ENCODE data around the gene TNFRSF1A.

- TF ChIP-seq CTCF (IDR thresholded peaks at IDR 0.05; ENCODE audit: low read depth, low read length, poor library complexity, severe bottlenecking) (no peak), EZH2phosphoT487 (IDR thresholded peaks at IDR 0.05; ENCODE audit: borderline replicate concordance, low read length) (no peak)
Observed at GRCh38 chr12:6284273-6284672, 57.6 kb downstream of the TNFRSF1A start.

Measured in DOHH2 (cell line).